ENCODE results near the gene PTPN7.

DNA sequence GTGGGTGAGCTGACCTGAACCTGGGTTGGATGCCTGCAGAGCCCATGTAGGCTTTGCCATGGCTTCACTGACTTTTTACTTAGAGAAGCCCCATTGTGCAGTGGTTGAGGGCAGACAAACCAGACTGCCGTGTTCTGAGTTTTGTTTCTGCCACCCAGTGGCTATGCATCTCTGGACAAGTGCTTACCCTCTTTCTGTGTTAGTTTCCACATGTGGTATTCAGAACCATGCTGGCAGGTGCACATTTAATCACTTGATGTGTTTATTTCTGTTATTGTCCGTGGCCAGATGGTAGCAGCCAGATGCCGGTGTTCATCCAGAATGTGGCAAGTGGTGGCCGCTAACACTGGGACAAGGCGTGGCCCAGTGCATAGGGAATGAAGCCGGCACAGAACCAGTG is 10.3 kb upstream of the PTPN7 start:
- no peak for TF ChIP-seq YY1 (IDR thresholded peaks at IDR 0.05; ENCODE audit: insufficient read depth, insufficient read length)
- TF ChIP-seq ZNF274 (IDR thresholded peaks at IDR 0.05; ENCODE audit: low read depth, low read length) = no peak
- no peak for TF ChIP-seq SUZ12 (IDR thresholded peaks at IDR 0.05; ENCODE audit: extremely low read depth, insufficient read depth, insufficient read length)

Data from NT2/D1 (cell line).